NK-92 treated with Interleukin-12 subunit alpha and Interleukin-12 subunit beta, amount 100 ng/mL, for 24 hours (cell line): Measurements from ENCODE around the gene KLF2.

Experiments
- DNase-seq: peaks from one replicate; lab custom pipeline; 2025; lab: John Stamatoyannopoulos, UW

Gene KLF2

GRCh38 chr19:16377521-16377920 lies 52.9 kb downstream of the KLF2 start:
- no peak for DNase-seq
